Progenitor cell of endocrine pancreas (in vitro differentiated cells): ENCODE measurements around the gene SMIM35. TPM values are rescaled to one million over a fixed set of nuclear protein-coding genes. Genes with fewer than 3 reads are reported as not detected.

ENCODE experiments used
- DNase-seq: peaks from one replicate; pipeline ENCODE4 v3.0.0; 2021; ENCODE audit warnings: low spot score; ENCODE audit not compliant: unreplicated experiment
- H3K27ac Mint-ChIP-seq: 2 replicates; pipeline ENCODE4 v1.8.0; 2021; ENCODE audit warnings: mild to moderate bottlenecking, moderate library complexity, mixed read lengths
- H3K27me3 Mint-ChIP-seq: 2 replicates; pipeline ENCODE4 v1.8.0; 2021; ENCODE audit warnings: mixed read lengths
- H3K36me3 Mint-ChIP-seq: 2 replicates; pipeline ENCODE4 v1.8.0; 2022; ENCODE audit warnings: mixed read lengths; ENCODE audit not compliant: insufficient read depth
- H3K4me1 Mint-ChIP-seq: 2 replicates; pipeline ENCODE4 v1.8.0; 2021; ENCODE audit warnings: low read depth, mixed read lengths
- H3K4me3 Mint-ChIP-seq: 2 replicates; pipeline ENCODE4 v1.8.0; 2021; ENCODE audit warnings: low read depth, mild to moderate bottlenecking, moderate library complexity, mixed read lengths
- H3K9me3 Mint-ChIP-seq: 2 replicates; pipeline ENCODE4 v1.8.0; 2021; ENCODE audit warnings: low read depth, mixed read lengths
- total RNA-seq: library from RNA; stranded (reverse); gene quantifications from 2 replicates; pipeline ENCODE4 v1.2.1, GENCODE V29; 2021
- TF ChIP-seq, protein P1 (sequence below): fragments of 200-600 bp; sonication (generic); IDR thresholded peaks from one replicate; pipeline ENCODE4 v1.5.0; 2021; ENCODE audit warnings: antibody characterized with exemption, mild to moderate bottlenecking; ENCODE audit not compliant: unreplicated experiment

The SMIM35 gene
- total RNA-seq, 1 donor from 2014 or later = not detected

DNA sequence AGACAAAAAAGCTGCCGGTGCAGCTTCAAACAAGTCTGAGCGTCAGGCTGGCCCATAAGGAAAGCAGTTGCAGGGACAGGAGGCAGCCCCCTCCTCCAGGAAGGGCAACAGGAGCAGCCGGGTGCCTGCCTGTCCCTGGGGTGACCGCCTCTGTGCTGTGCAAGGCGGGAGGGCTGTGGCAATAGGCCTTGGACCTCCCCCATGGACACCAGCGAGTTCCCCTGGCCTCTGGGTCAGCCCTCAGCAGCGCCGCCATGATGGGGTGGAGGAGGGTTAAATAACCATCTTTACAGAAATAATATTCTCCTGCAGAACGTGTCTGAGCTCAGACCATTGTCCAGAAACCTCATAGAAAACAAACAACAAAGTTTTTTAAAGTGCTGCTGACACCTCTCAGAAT is 13.2 kb downstream of the SMIM35 start:
- no peak overlapping the region for H3K4me3 Mint-ChIP-seq
- no peaks in the 10 kb centered on the region for H3K36me3 Mint-ChIP-seq
- DNase-seq = no peak
- H3K27ac Mint-ChIP-seq = no peak overlapping the region
- H3K27me3 Mint-ChIP-seq = peaks cover 9% of the 10 kb centered on the region
- TF ChIP-seq, protein P1, sequence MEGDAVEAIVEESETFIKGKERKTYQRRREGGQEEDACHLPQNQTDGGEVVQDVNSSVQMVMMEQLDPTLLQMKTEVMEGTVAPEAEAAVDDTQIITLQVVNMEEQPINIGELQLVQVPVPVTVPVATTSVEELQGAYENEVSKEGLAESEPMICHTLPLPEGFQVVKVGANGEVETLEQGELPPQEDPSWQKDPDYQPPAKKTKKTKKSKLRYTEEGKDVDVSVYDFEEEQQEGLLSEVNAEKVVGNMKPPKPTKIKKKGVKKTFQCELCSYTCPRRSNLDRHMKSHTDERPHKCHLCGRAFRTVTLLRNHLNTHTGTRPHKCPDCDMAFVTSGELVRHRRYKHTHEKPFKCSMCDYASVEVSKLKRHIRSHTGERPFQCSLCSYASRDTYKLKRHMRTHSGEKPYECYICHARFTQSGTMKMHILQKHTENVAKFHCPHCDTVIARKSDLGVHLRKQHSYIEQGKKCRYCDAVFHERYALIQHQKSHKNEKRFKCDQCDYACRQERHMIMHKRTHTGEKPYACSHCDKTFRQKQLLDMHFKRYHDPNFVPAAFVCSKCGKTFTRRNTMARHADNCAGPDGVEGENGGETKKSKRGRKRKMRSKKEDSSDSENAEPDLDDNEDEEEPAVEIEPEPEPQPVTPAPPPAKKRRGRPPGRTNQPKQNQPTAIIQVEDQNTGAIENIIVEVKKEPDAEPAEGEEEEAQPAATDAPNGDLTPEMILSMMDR = no peak
- peaks cover 18% of the 10 kb centered on the region for H3K4me1 Mint-ChIP-seq
- H3K9me3 Mint-ChIP-seq = peaks cover 5% of the 10 kb centered on the region

- Mint-ChIP-seq H3K36me3 (no peaks in the 10 kb centered on the region), H3K4me1 (peaks cover 4% of the 10 kb centered on the region), H3K27ac (peak overlapping the region; percentile 21), H3K9me3 (peaks cover 3% of the 10 kb centered on the region), H3K27me3 (peaks cover 8% of the 10 kb centered on the region), H3K4me3 (no peak overlapping the region)
- TF ChIP-seq, protein P1 = no peak
- DNase-seq = no peak
Measured at GRCh38 chr11:118071416-118072030, 15.2 kb downstream of the SMIM35 start.

DNA sequence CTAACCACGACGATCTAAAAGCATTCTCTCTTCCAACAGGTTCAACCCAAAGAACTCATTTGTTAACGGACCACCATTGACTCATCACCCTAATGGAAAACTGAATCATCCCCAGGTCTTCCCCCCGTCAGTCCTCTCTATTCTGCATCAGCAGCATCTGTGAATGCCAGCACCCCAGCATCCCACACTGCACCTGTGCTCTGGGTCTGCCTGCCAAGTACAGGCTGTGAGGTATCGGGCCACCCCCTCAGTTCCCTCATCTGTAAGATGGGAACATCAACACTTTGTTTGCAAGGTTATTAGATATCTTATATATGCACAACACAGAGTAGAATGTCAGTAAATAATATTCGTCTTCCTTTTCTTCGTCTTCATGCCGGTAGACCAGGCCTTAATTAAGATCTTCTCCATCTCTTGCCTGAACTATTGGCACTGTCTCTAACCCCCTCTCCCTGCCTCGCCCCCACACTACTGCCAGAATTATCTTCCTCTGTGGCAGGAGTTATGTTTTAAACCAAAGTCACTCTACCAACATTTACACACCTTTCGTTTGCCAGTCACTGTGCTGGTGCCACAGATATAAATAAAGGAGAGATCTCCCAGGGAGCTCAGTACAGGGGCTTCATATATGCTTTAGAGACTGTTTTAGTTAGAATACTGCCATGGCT is 17.7 kb downstream of the SMIM35 start:
- peaks cover 12% of the 10 kb centered on the region for H3K27me3 Mint-ChIP-seq
- no peak for DNase-seq
- no peaks in the 10 kb centered on the region for H3K36me3 Mint-ChIP-seq
- H3K4me3 Mint-ChIP-seq = no peak overlapping the region
- TF ChIP-seq, protein P1 = no peak
- H3K4me1 Mint-ChIP-seq = no peaks in the 10 kb centered on the region
- H3K27ac Mint-ChIP-seq = peak overlapping the region; percentile 39
- H3K9me3 Mint-ChIP-seq = no peaks in the 10 kb centered on the region

- Mint-ChIP-seq H3K27ac (no peak overlapping the region), H3K4me3 (no peak overlapping the region), H3K9me3 (no peaks in the 10 kb centered on the region), H3K27me3 (peaks cover 13% of the 10 kb centered on the region), H3K36me3 (no peaks in the 10 kb centered on the region), H3K4me1 (no peaks in the 10 kb centered on the region)
- TF ChIP-seq, protein P1 = peak; percentile 48
- no peak for DNase-seq
Measured at GRCh38 chr11:118068206-118068944, 18.4 kb downstream of the SMIM35 start.

DNA sequence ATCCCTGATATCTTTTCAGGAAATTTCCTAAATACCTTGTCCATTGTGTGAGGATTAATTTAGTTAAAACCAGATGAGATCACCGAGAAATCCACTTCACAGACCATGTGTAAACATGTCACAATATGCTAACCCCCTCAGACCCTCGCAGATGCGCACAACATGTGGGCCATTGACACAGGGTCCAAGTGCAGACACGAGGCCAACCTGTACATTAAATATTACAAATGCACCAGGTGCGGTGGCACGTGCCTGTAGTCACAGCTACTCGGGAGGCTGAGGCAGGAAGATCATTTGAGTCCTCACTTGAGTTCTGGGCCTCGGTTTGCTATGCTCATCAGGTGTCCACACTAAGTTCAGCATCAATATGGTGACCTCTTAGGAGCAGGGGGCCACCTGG is 19.8 kb downstream of the SMIM35 start:
- Mint-ChIP-seq H3K9me3 (no peaks in the 10 kb centered on the region), H3K27me3 (peaks cover 16% of the 10 kb centered on the region), H3K4me3 (no peak overlapping the region), H3K27ac (no peak overlapping the region), H3K4me1 (no peaks in the 10 kb centered on the region), H3K36me3 (no peaks in the 10 kb centered on the region)
- no peak for DNase-seq
- TF ChIP-seq, protein P1 = no peak
